Measurements from ENCODE around the gene AP2A2. TPM values are rescaled to one million over a fixed set of nuclear protein-coding genes. Genes with fewer than 3 reads are reported as not detected.
A peak's percentile ranks its signal among the peaks of the same experiment; 100 is the strongest.

Gene AP2A2
- total RNA-seq, 1 experiment from 2014 or later = 92.9 TPM

DNA sequence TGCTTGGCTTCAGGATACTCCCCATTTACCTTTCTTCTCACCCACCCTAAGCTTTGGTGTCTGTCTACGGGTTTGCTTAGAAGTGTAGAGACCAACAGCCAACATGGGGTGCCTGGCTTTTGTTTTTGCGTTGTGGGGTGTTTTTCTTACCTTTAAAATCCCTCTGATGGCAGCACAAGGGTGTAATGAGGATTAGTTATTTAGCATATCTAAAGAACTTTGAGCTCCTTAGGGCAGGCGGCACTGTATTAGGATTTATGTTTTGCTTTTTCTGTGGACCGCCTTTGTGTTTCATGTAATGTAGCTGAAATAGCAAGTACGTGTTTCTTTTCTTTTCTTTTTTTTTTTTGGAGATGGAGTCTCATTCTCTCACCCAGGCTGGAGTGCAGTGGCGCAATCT, 8.9 kb downstream of the AP2A2 start:
- no peak for TF ChIP-seq CTCF (IDR thresholded peaks at IDR 0.05; ENCODE audit: unreplicated experiment)
- BruUV-seq (replicated peaks) = no TSS peak
- no peak for DNase-seq
- no peak overlapping the region for H3K27ac Mint-ChIP-seq (ENCODE audit: unreplicated experiment)
- CTCF ChIA-PET = no interaction called here
- H3K27me3 Mint-ChIP-seq (ENCODE audit: unreplicated experiment) = no peaks in the 10 kb centered on the region
- no peaks in the 10 kb centered on the region for H3K9me3 Mint-ChIP-seq (ENCODE audit: low read depth, unreplicated experiment)
- H3K4me1 Mint-ChIP-seq (ENCODE audit: low read depth, unreplicated experiment) = peaks cover 6% of the 10 kb centered on the region
- H3K4me3 Mint-ChIP-seq (ENCODE audit: low read depth, unreplicated experiment) = no peak overlapping the region
- intact Hi-C loops (cut with micrococcal nuclease; ENCODE audit: unreplicated experiment) = no loop called here
- peaks cover 25% of the 10 kb centered on the region for H3K36me3 Mint-ChIP-seq (ENCODE audit: insufficient read depth, unreplicated experiment)

GRCh38 chr11:936199-936598, 10.5 kb downstream of the AP2A2 start:
- Mint-ChIP-seq H3K27ac (ENCODE audit: unreplicated experiment) (no peak overlapping the region), H3K4me3 (ENCODE audit: low read depth, unreplicated experiment) (no peak overlapping the region), H3K4me1 (ENCODE audit: low read depth, unreplicated experiment) (peaks cover 15% of the 10 kb centered on the region), H3K27me3 (ENCODE audit: unreplicated experiment) (no peaks in the 10 kb centered on the region), H3K36me3 (ENCODE audit: insufficient read depth, unreplicated experiment) (peaks cover 28% of the 10 kb centered on the region), H3K9me3 (ENCODE audit: low read depth, unreplicated experiment) (no peaks in the 10 kb centered on the region)
- intact Hi-C loops (cut with micrococcal nuclease; ENCODE audit: unreplicated experiment) = no loop called here
- CTCF ChIA-PET = interaction anchor here (0.7 to 1.3 kb wide), 2 partner anchors 16 to 68 kb away, joined by 3 to 5 read pairs; no protein-coding TSS in a partner anchor
- DNase-seq = peak; percentile 60
- BruUV-seq (replicated peaks) = no TSS peak
- no peak for TF ChIP-seq CTCF (IDR thresholded peaks at IDR 0.05; ENCODE audit: unreplicated experiment)

DNA sequence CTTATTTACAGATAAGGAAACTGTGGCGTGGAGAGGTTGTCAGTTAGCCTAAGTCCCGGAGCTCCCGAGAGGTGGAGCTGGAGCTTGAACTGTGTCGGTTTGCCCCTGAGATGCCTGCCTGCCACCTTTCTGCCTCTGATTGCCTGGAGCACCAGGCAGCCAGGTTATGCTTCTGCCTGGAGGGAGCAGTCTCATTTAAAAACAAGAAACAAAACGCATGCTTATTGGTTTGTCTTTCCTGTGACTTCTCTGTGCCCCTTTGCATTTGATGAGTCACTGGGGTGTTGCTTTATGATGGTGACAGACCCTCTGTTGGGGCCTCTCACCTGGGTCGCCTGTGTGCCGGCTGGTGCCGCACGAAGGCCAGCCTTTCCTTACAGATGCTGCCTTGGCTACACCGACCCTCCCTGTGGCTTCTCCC, 12.2 kb downstream of the AP2A2 start:
- CTCF ChIA-PET = interaction anchor here (0.8 kb wide), 1 partner anchor 147 kb away, joined by 3 read pairs; no protein-coding TSS in a partner anchor
- no peak overlapping the region for H3K27ac Mint-ChIP-seq (ENCODE audit: unreplicated experiment)
- intact Hi-C loops (cut with micrococcal nuclease; ENCODE audit: unreplicated experiment) = no loop called here

DNA sequence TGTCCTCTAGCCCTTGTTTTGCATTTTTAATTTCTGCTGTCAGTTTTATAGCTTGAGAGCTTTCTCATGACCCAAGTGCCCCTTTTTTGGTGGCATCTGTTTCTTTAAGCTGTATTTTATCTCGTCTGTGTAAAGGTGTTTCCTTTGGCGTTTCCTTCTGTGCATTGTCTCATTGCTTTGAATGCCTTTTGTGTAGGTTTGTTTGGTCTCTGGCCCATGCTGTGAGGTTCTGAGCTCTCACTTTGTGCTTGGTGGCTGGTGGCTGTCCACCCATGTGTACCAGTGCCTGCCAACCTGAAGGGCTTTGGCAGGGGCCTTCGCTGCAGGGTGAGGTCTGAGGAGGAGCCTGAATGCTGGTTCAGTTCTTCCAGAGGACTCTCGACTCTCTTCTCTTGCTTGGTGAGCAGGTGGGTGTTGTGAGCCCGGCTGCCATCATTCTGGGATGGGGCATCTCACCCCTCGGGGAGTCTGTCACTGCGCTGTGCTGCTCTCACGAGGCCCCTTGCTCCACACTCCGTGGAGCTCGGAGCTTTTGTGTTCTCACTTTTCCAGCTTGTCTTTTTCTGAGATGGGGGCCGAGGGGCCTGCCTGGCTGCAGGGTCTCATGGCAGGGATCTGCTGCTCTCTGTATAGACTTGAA, 14.9 kb downstream of the AP2A2 start:
- no peak overlapping the region for H3K4me3 Mint-ChIP-seq (ENCODE audit: low read depth, unreplicated experiment)
- H3K9me3 Mint-ChIP-seq (ENCODE audit: low read depth, unreplicated experiment) = no peaks in the 10 kb centered on the region
- H3K36me3 Mint-ChIP-seq (ENCODE audit: insufficient read depth, unreplicated experiment) = peaks cover 34% of the 10 kb centered on the region
- intact Hi-C loops (cut with micrococcal nuclease; ENCODE audit: unreplicated experiment) = no loop called here
- no TSS peak for BruUV-seq (replicated peaks)
- no peaks in the 10 kb centered on the region for H3K27me3 Mint-ChIP-seq (ENCODE audit: unreplicated experiment)
- H3K27ac Mint-ChIP-seq (ENCODE audit: unreplicated experiment) = no peak overlapping the region
- TF ChIP-seq CTCF (IDR thresholded peaks at IDR 0.05; ENCODE audit: unreplicated experiment) = no peak
- H3K4me1 Mint-ChIP-seq (ENCODE audit: low read depth, unreplicated experiment) = peaks cover 52% of the 10 kb centered on the region
- CTCF ChIA-PET = interaction anchor here (0.6 kb wide), 1 partner anchor 51 kb away, joined by 3 read pairs; no protein-coding TSS in a partner anchor
- DNase-seq = no peak

More for the DNA sequence above, 12.2 kb downstream of the AP2A2 start:
- Mint-ChIP-seq H3K9me3 (ENCODE audit: low read depth, unreplicated experiment) (no peaks in the 10 kb centered on the region), H3K27me3 (ENCODE audit: unreplicated experiment) (no peaks in the 10 kb centered on the region), H3K4me3 (ENCODE audit: low read depth, unreplicated experiment) (no peak overlapping the region), H3K4me1 (ENCODE audit: low read depth, unreplicated experiment) (peaks cover 25% of the 10 kb centered on the region), H3K36me3 (ENCODE audit: insufficient read depth, unreplicated experiment) (peaks cover 21% of the 10 kb centered on the region)
- no peak for DNase-seq
- TF ChIP-seq CTCF (IDR thresholded peaks at IDR 0.05; ENCODE audit: unreplicated experiment) = no peak
- BruUV-seq (replicated peaks) = no TSS peak
